Right lobe of liver (tissue), 4 donors: ENCODE results near the gene DPP10.

Experiments used
- POLR2A ChIP-seq: fragments of 450-650 bp; IDR thresholded peaks from one replicate; pipeline ENCODE4 v1.6.1; 2017; ENCODE audit warnings: antibody characterized with exemption, mild to moderate bottlenecking
- TF ChIP-seq, protein P1 (sequence below), 4 donors: fragments of 200-600 bp in 3 of 4; fragments of 450-650 bp in 1 of 4; IDR thresholded peaks; one replicate each; pipeline versions ENCODE4 v1.5.1 to v1.8.0; 2016 to 2022; ENCODE audit warnings: antibody characterized with exemption in 4 of 4, mild to moderate bottlenecking in 2 of 4
- donor health status: DM: no; HTN: no; CAD: no.
- donor health status: DM: no; HTN: no; CAD: no.
- donor health status: DM: no; HTN: yes; CAD: no.

DNA sequence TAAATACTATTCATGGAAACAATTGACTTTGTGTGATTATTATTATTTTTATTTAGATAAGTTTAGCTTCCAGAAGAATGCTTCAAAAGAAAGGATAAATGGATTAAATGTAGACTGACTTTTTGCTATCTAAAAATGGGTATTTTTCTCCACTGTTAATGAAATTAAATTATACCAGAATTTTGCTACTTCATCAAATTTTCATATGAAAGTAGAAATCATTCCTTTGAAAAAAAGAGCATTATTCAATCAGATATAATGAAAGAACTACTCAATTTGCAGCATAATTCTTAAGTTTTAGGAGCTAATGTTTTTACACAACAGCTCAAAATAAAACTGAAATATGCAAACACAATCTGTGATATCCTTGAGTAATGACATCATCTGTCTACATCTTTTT, 1424.6 kb downstream of the DPP10 start:
- TF ChIP-seq, protein P1, sequence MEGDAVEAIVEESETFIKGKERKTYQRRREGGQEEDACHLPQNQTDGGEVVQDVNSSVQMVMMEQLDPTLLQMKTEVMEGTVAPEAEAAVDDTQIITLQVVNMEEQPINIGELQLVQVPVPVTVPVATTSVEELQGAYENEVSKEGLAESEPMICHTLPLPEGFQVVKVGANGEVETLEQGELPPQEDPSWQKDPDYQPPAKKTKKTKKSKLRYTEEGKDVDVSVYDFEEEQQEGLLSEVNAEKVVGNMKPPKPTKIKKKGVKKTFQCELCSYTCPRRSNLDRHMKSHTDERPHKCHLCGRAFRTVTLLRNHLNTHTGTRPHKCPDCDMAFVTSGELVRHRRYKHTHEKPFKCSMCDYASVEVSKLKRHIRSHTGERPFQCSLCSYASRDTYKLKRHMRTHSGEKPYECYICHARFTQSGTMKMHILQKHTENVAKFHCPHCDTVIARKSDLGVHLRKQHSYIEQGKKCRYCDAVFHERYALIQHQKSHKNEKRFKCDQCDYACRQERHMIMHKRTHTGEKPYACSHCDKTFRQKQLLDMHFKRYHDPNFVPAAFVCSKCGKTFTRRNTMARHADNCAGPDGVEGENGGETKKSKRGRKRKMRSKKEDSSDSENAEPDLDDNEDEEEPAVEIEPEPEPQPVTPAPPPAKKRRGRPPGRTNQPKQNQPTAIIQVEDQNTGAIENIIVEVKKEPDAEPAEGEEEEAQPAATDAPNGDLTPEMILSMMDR (IDR thresholded peaks at IDR 0.05) = no peak
- TF ChIP-seq POLR2A = no peak
